HG03039 (cell line): ENCODE results near the gene CDH23.

Experiments used
- ATAC-seq: cut with Tn5 transposase; IDR thresholded peaks from one replicate; pipeline ENCODE4 v1.9.1; 2021; ENCODE audit warnings: mild to moderate bottlenecking, moderate library complexity; ENCODE audit not compliant: unreplicated experiment

CDH23 gene

DNA sequence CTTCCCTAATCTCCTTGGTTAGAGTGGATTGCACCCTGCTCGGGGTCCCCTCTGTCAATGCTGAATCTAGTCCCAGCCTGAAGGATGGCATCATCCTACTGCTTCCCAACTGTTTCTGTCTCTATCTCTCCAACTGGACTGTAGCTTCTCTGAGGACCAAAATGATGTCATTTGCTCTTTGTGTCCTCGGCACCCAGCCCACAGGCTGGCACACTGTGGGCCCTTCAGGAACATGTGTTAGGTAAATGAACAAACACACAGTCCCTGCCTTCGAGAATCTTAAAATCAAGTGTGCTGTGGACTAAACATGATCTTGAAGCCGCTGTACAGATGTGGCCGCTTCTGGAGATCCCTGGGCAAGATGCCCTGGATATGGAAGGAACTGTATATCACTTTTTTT lies 5.0 kb upstream of the CDH23 start:
- ATAC-seq: no peak

DNA sequence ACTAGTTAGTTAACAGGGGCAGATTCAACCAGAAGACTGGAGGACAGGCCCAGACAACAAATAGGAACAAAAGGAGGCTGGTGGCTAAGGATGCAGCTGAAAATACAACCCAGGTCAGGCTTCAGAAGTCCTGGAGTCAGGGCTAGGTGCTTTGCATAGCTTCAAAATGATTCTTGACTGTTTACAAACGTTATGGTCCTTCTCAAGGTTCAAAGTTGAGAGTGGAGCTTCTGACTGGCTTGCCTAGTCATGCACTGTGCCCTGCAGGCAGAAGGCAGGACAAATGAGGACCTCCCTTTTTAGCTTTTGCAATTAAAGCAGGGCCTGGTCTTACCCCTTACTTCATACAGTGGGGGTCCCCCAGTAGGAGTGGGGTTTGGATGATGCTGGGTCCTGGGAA lies 4.4 kb upstream of the CDH23 start:
- no peak for ATAC-seq

DNA sequence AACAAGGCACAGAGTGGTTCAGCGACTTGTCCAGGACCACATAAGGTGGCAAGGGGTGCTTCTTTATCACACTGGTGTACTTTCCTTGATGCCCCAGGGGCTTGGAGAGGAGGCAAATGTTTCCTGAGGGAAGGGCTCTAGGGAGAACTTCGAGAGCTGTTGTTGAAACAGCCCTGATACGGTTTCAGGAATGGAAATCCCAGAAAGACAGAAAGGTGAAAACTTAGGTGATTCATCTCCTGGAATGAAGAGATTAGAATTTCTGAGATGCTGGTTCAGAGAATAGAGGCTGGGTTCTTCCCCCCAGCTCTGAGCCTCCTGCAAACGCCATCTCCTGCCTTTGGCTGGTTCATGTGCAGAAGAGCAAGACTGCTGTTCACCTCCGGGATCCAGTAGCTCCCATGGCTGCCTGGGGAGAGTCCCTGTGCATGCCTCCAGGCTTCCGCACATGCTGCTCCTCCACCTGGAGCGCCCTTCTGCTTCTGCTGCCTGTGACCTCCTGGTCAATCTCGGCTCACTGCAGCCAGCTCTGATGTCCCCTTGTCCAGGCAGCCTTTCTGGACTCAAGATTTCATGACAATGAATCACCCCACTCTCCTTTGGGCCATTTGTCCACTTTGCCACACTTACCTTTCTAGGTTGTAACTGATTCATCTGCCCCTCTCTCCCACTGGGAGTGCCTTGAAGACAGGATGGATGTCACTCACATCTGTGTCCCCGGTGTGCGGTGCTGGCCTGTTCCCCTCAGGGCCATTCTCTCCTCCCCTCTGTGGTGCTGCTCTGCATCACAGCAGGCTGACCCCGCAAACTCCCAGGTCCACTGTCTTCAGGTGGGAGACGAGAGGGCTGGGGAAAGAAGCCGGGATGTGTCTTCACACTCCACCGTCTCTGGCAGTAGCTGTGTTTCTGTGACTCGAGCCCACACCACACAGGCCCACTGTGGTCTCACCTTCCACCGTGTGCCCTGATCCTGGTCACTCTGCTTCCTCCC lies 3.6 kb upstream of the CDH23 start:
- ATAC-seq: no peak

DNA sequence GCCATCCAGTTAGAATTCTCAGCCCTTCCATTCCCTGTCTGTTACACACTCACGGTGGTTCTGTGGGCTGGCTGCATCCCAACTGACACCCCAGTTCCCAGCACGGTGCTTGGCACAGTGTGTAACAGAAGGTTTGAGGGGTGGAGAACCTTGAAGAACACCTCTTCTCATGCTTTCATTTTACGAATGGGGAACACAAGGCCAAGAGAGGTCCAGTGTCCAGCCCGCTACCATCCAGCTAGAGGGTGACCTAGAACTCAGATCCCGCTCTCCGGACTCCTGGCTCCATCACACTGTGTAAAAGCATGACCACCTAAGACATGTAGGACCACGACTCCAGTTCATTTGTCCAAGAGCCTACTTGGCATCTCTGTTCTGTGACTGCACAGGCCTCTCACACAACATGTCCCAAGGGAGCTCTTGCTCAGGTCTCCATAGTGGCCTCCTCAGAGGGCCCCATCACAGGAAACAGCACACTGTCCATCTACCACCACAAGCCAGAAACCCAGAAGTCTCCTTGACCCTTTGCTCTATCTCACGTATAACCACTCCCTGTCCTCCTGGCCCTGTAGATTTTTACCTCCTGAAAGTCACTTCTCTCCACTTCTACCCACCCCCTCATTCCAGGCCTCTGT lies 2.8 kb upstream of the CDH23 start:
- no peak for ATAC-seq

DNA sequence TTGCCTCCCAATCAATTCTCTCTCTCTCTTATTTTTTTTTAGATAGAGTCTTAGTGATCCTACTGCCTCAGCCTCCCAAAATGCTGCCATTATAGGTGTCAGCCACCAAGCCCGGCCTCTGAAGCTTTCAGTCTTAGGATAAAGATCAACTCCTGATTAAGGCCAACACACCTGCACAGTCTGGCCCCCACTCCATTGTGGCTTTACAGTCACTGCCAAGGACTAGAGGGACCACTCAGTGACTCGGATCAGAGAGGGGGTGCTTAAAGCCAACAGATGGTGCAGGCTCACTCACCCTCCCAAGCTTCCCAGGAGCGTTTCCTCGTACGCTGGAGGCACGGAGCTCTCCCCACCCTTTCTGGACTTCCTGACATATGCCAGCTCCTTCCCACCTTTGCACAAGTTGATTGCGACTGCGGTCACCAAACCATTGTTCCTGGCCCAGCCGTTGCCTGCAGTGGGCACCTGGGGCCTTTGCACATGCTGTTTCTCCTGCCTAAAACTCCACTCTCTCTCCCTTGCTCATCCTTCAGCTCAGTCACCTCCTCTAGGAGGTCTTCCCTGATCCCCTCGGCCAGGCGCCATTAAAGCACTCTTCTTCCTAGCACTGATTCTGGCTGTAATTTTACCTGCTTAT lies 1.7 kb upstream of the CDH23 start:
- ATAC-seq: no peak

DNA sequence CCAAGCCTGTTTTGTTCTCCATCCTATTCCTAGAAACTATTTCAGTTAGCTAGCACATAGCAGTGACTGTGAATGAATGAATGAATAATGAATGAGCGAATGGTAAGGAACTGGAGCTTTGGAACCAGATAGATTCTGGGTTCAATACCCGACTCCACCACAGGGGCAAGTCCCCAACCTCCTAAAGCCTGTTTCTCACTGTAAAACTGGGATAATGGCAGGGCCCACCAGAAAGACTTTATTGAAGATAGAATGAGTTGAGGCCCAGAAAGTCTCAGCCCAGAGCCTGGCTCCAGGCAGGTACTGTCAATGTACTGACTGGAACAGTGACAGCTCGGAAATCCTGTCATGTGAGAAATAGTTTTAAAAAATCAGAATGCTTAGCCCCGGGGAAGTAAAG lies 1.1 kb upstream of the CDH23 start:
- no peak for ATAC-seq

DNA sequence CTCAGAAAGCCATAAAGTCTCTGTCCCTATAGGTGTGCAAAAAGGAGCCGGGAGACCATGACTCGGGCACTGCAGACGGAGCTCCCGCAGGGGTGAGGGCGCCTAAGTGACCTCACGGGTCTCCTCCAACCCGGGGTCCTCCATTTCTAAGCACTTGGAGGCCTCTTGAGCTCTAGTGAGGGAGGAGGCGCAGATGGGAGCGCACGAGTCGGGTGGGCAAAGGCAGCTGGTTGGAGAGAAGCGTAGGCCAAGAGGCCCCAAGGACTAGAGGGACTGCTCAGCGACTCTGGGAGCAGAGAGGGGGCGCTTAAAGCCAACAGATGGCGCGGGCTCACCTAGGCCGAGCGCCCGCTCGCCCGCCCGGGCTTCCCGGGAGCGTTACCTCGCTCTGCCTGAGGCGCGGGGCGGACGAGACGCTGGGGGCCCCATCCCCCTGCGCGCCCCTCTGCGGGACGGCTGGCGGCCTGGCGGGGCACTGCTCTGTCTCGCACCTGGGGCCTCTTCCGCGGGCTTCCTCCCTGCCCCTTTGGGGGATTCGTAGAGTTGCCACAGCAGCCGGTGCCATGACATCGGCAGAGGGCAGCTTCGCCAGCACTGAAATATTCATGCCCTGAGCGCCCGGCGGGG lies 523 bp upstream of the CDH23 start:
- ATAC-seq: no peak

DNA sequence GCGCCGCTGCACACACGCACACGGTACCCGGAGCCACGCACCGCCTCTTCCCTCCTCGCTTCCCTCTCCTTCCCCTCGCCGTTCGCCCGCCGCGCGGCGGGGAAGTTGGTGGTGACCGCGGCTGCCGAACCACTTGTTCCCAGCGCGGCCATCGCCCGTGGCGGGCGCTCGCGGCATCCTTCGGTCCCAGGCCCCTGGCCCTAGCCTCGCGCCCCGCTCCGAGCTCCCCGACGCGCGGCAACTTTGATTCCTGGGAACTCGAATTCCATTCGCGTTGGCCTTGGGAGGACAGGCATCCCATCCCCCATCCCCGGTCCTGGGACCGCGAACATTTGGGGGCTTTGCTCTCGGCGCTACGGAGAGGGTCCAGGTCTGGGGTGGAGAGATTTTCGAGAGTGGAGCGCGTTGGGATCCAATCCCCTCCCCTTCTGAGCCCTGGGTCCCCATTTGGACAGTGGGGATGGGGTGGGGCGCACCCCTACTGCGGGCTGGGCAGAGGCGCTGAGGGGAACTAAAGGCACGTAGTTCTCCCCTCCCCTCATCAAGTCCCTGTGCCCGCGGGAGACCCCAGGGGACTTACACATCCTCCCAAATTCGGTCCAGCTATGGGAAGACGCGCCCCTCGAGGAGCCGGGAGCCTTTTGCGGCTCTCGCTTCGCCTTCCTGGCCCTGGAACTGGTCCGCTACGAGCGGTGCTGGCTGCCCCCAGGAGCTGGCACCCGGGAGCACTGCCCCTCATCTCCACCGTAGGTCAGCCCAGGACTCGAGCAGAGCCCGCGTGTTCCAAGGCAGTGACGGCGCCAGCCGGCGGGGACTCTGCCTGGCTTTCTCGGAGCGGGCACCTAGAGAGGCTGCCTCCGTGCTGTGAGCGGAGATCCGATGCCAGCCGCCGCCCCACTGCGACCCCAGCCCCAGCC lies 834 bp downstream of the CDH23 start:
- no peak for ATAC-seq

DNA sequence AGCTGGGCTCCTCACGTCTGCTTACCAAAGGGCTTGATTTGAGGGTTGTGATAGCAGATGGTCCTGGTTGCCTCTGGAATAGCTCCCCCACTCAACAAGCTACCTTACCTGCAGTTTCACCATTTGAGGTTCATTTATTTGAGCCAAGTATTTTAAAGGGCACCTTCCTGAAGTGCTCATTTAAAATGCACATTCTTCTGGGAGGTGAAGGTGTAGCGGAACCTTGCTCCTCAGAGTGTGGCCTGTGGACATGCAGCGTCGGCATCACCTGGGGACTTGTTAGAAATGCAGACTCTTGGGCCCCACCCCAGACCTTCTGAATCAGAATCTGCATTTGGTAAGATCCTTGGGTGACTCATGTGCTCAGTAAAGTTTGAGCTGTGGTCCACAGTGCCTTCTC lies 2.3 kb downstream of the CDH23 start:
- ATAC-seq: no peak

DNA sequence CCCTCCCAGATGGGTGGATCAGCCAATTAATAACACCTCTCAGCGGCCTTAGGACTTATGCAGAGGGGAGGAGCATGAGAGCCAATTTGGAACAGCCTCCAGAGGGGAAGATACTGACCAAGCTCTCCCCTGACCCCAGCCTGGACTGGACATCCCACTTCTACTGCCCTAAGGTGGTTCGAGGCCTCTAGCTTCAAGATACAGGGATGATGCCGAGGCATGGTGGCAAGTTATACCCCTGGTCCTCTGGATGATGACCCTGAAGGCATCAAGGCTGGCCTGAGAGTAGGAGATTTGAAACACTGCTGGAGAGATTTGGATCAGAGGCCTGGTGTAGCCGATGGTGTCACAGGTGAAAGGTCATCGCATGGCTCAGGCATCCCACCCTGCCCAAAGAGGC lies 3.2 kb downstream of the CDH23 start:
- no peak for ATAC-seq

DNA sequence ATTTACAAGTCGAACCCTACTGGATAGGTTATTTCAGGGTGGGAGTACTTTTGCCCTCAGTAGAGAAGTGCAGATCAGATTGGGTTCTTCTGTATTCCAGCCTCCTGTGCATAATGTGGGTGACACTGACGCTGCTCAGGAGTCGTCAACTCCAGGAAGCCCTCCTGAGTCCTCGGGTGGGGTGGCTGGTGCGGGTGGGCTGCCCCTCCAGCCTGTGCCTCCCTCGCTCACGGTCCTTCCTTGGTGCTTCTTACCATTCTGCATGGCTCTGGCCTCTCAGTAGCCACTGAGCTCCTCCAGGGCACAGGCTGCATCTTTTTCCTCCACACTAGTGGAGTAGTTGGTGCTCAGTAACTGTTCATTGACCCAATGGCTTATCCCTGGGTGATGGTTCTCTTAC lies 4.3 kb downstream of the CDH23 start:
- ATAC-seq: no peak

DNA sequence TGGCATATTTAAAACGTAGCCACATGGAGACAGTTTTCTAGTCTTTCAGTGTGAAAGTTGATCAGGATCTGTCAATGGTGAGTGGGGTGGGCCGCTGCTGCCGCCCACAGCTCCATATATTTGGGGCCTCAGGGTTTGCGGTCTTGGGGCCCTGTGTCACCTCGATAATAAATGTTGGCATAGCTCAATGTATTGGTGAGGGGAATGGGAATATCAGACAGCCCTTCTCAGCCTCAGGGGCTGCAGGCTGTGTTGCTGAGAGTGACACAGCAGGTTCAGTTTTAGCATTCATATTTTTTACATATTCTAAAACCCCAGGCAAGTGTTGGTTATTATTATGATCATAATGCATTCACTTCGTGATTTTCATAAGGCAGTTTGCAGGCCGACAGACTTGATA lies 5.3 kb downstream of the CDH23 start:
- ATAC-seq: no peak

DNA sequence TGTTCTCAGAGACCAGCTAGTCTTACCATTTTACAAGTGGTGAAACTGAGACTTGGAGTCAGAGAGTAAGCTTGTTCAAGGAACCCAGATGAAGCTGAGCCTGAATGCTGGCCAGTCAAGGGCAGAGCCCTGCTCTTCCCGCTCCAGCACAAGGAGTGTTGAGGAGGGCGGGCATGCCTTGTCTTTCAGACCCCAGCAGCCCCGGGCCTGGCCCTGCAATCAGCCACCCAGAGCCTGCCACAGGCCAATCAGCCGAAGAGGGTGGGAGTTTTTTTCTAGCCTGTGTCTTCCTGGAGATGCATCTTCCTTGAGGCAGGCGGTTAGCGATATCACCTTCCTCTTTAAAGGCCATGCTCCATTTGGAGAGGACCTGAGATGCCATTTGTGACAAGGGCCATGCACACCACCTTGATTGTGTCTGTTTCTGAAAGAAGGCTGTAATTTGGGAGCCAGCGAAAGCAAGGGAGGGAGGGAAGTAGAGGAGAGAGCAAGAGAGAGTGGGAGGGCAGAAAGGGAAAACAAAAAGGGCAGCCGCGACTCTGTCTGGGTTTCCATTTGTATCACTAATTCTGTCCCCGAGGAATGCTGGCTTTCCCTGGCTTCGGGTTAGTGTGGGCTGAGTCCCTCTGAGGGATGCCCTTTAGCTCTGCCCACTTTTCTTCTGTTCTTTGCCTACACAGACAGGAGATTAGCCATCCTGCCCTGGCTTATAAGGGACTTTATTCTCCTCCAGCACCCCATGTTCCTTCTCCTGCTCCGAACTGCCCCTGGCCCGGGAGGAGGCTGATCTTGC lies 8.0 kb downstream of the CDH23 start:
- ATAC-seq: no peak

DNA sequence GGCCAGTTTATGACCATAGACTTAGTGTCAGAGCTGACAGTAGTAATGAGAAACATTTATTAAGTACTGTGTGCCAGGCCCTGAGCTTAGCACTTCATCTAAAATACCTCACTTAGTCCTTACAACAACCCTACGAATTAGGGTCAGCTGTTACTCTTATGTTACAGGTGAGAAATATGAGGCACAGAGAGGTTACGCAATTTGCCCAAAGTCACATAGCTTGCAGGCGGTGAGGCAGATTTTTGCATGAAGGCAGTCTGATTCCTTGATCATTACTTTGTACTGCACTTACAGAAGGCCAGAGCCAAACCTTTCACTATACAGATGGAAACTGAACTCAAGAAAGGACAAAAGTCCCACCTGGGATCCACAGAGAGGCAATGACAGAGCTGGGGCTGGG lies 10.2 kb downstream of the CDH23 start:
- ATAC-seq: no peak

DNA sequence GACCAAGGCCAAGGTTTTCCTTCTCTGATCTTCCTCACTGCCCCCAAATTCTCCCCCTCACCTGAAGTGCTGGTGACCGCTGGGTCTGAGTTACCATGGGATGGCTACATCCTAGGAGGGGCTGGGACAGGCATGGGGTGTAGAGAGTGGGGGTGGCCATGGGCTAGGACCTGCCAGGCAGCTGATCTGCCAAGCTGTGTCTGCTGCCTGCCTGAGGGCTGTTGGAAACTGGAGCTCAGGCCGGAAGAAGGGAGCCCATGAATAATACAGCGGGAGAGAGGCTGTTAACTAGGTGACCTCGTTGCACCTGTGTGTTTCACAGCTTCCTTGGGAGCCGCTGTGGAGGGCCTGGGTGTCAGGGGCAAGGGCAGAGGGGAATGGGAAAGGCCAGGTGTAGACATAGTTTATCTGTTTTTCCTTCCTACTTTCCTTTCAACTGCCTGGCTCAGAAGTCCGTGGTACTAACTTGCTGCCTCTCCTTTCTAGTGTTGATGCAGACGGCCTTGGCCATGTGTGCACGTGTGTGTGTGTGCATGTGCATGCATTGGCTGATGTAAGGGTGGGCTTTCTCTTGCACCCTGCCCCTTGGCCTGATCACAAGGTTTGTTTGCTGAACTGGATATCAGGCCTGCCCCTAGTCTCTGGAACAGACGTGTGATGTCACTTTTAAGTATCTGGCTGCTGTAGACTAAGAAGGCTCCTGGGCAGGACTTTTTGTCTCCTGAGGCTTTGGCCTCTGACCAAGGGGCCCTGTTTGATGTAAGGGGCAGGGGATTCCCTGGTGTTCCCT lies 11.9 kb downstream of the CDH23 start:
- no peak for ATAC-seq

DNA sequence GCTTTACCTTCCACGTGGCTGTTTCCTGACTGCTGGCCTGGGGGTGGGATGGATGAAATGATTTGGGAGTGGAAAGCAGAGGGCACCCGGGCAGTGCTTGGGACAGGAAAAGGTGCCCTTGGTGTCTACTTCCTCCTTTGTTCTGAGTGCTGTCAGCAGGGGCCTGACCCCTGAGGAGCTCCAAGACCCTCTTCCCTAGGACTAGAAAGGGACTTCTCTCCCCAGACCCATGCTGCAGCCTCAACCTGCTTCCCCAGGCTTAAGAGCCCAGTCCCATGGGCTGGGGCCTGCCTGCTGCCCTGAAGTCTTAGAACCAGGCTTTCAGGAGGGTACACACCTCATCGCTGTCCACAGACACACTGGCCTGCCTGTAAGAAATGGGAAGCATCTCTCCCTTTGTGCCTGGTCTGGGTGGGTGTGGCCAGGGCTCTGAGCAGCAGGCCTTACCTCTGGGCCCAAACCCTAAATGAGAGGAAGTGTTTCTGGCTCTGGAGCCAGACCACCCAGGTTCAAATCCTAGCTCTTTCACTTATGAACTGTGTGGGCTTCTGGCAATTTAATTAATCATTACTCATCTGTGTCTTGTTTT lies 12.9 kb downstream of the CDH23 start:
- no peak for ATAC-seq

DNA sequence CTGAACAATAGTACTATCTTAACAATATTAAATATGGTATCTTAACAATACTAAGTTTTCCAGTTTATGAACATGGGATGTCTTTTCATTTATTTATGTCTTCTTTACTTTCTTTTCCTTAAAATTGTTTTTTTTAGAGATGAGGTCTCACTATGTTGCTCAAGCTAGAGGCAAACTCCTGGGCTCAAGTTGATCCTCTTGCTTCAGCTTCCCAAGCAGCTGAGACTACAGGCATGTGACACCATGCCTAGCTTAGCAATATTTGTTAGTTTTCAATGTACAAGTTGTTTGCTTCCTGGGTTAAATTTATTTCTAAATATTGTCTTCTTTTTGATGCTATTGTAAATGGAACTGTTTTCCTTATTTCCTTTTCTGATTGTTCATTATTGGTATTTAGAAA lies 16.9 kb downstream of the CDH23 start:
- no peak for ATAC-seq

DNA sequence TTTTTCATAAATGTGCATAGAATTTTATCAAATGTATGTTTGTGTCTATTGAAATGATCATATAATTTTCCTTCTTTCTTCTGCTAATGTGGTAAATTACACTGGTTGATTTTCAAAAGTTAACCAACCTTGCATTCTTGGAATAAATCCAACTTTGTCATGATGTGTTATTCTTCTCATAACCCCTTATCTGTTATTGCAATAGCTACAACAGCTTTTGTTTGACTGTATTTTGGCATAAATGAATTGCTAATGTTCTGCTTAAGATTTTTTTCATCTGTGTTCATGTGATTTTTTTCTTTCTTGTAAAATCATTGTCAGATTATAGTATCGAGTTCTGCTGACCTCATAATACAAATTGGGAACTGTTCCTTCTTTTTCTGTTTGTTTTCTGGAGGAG lies 17.6 kb downstream of the CDH23 start:
- no peak for ATAC-seq
